Measurements from ENCODE around the gene VAV2.

The VAV2 gene

DNA sequence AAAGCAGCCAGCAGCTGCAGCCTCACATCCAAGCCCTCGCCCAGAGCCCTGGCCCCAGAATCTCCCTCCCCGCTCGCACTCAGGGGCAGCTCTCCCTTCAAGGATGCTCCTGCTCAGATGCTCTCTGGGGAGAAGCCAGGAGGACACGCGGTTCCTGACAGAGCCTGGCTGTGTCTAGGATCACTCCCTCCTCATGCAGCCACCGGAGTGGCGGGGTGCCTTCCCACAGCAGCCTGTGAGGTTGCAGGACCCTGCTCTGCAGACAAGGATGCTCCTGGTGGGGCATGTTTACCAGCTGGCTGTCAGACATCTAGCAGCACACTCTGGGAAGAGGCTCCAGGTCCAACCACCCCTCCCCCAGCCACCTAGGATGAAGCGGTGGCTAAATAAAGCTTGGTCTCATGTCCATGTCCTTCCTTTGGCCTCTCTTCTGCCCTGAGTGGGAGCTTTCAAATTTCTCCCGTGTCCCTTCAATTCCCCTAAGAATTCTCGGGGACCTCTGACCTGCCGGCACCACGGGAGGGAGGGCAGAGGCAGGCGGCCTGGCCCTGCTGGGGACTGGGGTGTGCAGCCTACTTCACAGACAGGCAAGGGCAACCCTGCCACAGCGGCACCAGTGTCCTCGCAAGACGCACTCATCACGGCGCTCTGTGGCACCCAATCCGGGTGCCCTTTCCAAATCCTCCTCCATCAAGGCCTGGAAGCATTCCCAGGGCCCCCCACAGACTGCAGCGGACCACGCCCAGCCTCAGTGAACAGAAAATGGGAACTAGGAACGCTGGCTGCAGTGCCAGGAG, 165.6 kb downstream of the VAV2 start:
- in situ Hi-C loops (cut with MboI; ENCODE audit: low sequenced_read_pairs) = no loop called here

DNA sequence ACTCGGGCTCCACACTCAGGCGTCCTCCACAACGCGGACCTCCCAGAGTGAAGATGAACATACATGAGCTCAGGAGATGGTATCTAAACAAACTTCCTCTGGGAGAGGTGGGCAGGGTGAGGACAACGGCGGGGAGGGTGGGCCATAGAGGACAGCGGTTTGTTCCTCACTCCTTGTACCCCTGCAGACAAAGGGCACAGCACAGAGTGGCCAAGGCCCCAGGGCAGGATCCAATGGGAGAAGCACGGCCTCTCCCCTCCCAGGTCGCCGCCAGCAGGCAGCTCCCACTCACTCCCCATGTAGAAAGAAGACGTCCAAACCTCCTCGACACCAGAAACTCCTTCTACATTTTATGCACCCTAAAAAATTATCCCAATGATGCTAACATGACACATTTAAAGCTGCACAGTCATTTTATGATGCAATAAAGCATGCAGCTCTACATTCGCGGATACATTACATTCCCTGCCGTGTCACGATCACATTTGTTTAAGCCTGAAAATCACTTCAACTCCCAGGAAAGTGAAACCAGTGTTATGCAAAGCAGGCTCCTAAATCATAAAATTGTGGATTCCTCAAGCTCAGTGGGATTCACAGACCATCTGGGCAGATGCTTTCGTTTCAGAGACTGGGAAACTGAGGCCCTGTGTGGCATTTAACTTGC, 166.4 kb downstream of the VAV2 start:
- in situ Hi-C loops (cut with MboI; ENCODE audit: low sequenced_read_pairs) = no loop called here

DNA sequence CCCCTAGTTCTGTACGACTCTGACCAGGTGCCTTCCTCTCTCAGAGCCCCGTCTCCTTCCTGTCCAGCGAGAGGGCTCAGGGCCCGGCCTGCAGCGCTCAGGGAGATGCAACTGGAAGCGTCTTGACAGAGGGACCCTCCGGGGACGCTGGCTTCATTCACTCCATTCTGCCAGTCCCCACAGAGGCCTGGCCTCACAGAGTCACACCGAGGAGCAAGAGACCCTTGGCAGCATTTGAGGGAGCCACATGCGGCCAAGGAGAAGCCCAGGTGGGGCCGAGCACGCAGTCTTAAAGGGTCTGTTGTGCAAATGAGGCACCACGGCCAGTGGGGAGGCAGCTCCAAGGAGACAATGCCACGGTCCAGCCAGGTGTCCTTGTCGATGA, 167.3 kb downstream of the VAV2 start:
- in situ Hi-C loops (cut with MboI; ENCODE audit: low sequenced_read_pairs) = no loop called here

DNA sequence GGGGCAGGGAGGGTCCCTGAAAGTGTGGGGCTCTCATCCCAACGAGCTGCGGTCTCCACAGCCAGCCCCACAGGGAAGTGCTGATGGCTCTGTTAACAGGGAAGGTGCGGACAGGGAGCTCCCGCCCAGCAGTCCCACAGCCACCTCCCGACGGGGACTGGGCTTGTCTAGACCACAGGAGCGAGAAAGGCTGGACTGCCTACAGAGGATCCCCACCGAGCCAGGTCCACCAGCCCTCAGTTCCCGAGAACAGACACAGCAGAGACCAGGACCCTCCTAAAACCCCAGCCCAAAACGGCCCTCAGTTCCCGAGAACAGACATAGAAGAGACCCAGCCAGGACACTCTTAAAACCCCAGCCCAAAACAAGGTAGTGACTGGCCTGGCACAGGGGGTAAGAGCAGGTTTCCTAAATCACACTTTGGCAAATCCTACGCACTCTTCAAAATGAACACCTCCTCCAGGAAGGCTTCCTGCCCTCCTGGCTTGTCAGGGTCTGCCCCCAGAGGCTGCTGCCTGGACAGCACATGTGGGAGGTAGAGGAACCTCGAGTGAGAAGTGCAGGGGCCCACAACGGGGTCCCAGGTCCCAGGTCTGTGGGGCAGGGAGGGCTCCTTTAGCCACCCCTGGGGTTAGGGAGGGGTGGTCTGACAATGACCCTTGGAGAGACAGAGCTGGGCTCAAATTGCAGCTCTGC, 167.9 kb downstream of the VAV2 start:
- in situ Hi-C loops (cut with MboI; ENCODE audit: low sequenced_read_pairs) = no loop called here

DNA sequence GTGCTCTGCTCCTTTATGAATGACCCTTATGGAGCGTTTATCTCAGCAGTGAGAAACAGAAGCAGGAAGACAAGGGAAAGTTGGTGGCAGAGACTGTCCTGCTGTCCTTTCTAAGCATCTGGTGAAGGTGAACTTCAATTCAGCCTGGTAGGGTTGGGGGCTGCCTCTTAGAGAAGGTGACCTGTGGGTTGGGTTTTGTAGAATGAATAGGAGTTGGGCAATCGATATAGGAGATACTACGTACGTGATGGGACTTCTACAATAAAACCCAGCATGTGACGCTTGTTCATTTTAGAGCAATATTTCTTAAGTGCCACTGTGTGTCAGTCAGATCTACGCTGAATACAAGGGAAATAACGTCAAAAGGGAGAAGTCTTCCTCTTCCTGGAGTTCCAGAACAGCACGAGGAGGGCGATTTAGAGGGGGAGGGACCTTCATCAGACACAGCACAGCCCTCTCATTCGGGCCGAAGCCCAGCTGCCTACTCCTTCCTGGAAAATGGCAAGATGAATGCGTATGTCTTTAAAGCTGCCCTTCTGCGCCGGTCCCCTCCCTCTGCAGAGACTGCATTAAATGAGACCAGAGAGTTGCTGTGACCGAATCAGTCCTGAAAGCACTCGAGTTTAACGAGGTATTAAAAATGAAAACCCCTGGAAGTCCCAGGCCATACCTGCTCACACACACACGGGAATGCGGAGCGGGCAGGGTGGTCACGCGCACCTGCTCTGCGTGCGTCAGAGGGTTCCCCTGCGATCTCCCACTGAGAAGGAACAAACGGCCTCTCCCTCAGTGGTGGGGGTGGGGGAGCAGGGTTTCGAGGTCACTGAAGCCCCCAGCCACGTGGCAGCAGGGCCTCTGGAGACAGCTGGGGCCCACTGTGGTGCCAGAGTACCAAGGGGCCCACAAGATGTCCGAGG, 168.7 kb downstream of the VAV2 start:
- in situ Hi-C loops (cut with MboI; ENCODE audit: low sequenced_read_pairs) = no loop called here

DNA sequence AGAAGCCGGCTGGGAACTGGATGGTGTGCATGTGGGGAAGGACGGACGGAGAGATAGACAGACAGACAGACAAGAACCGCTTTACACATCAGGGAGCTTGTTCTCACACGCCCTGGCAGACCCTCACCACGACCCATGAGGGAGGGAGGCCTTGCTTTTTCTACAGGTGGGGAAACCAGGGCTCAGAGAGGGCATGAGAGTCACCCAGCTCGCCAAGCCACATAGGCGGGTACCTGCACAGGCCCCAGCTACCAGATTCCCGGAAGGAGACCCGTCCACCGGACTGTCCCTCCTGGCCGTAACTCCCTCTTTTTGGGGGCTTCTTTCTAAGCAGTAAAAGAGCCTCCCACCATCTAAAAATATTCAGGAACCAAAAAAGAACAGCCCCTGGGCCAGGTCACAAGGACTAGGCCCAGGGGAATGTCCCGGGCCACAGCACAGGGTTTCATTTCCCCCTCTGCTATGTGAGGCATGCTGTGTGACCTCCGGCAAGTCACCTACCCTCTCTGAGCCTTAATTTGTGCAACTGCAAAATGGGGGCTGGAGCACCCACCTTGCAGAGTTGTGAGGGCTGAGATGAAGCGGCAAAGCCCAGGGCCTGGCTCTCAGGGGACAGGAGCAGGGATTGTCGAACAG, 169.6 kb downstream of the VAV2 start:
- in situ Hi-C loops (cut with MboI; ENCODE audit: low sequenced_read_pairs) = no loop called here

DNA sequence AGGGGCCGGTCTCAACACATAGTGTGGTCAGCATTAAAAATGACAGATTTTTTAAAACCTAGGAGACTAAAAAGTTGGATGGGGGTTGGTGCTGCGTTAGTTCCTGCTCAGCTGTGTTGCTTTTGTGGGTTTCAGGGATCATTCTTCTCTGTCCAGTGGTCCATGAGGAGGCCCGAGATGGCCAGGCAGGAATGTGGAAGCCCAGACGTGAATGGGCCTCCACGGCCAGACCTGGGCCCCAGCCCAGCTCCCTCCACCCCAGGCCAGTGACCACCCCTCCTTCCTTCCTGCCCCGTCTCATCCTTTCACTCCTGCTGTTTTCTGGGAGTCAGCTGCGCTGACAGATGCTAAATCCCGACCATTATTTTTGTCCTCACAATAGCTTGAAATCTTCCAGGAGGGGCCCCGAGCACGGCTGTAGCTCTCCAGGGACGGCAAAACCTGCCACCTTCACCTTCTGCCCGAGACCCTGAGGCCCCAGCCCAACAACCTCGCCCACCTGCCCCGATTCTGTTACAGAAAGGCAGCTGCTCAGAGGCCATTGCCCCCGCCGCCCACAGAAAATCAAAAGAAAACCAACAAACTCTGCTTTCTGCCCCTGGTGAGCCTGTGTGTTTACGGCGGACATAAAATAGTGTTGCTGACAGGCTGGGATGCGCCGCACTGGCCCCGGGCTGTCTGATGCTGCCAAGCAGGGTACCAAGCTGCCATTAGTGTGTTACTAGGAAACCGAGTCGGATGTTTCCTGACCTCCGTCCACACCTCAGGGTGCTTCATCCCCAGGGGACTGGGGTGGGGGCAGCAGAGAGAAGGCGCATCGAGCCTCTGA, 170.3 kb downstream of the VAV2 start:
- in situ Hi-C loops (cut with MboI; ENCODE audit: low sequenced_read_pairs) = no loop called here

DNA sequence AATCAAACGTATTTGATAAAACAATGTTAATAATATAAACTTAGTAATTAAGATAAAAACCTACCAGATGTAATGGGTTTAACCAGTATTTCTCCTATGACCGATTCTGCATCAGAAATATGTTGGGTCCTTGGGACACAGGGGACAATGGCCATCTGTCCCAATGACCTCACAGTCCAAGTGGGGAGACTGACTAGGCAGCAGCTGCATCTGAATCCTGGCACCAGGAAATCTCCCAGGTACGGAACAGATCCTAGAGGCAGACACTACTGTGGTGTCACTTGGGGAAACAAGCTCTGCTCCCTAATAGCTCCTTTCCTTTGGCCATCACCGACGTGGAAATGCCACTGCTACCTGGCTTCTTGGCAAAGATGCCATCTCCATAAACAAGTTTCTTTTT, 172.2 kb downstream of the VAV2 start:
- in situ Hi-C loops (cut with MboI; ENCODE audit: low sequenced_read_pairs) = no loop called here

DNA sequence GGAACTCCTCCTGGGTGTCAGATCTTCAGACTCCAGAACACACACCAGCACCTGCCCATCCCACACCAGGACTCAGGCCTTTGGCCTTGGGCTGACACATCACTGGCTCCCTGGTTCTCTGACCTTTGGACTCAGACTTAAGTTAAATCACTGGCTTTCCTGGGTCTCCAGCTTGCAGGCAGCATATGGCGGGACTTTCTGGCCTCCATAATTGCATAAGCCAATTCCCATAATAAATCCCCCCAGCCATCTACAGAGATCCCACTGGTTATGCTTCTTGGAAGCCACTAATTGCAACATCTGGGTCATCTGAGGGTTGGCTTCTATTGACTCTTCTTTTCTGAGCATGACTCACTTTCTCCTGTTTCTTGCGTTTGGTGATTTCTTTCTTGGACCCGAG, 173.7 kb downstream of the VAV2 start:
- in situ Hi-C loops (cut with MboI; ENCODE audit: low sequenced_read_pairs) = no loop called here

DNA sequence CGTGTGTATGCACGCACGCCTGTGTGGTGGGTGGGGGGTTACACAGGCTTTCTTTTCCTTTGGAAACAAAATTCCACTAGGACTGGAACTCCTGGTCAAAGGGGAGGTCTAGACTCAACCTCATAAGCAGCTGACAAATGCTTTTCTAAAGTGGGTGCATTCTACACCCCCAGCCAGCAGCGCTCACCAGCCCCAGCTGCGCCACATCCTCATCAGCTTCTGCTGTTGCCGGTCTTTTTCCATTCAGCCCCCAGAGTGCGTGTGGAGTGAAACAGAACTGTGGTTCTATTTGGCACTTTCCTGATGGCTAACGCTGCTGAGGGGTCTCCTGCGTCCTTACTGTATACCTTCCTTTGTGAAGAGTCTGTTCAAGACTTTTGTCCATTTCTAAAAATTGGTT, 176.3 kb downstream of the VAV2 start:
- in situ Hi-C loops (cut with MboI; ENCODE audit: low sequenced_read_pairs) = no loop called here

DNA sequence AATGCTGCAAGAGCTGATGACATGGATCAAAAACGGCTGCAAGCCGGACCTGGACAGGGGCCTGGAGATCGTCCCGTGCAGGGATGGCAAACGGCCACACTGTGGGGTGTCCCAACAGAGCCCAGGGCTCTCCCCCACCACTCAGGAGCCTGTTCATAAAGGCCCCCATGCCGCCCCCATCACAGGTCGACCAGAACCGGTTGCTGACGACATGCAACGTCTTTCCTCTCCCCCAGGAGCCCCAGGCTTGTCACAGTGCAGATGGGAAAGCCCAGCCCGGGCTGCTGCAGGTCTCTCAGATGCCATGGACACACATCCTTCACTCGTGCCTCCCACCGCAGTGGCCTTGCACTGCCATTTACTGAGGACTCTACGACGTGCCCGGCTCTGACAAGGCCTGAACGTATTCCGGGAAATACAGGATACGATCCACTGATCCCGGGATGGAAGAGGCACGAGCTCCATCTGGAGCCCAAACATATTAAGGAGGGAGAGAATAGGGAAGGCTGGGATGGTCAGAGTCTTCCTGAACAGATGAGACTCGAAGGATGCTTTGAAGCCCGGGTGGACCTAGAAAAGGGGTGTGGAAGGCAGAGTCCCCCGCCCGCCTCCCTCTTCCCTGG, 177.4 kb downstream of the VAV2 start:
- in situ Hi-C loops (cut with MboI; ENCODE audit: low sequenced_read_pairs) = no loop called here

DNA sequence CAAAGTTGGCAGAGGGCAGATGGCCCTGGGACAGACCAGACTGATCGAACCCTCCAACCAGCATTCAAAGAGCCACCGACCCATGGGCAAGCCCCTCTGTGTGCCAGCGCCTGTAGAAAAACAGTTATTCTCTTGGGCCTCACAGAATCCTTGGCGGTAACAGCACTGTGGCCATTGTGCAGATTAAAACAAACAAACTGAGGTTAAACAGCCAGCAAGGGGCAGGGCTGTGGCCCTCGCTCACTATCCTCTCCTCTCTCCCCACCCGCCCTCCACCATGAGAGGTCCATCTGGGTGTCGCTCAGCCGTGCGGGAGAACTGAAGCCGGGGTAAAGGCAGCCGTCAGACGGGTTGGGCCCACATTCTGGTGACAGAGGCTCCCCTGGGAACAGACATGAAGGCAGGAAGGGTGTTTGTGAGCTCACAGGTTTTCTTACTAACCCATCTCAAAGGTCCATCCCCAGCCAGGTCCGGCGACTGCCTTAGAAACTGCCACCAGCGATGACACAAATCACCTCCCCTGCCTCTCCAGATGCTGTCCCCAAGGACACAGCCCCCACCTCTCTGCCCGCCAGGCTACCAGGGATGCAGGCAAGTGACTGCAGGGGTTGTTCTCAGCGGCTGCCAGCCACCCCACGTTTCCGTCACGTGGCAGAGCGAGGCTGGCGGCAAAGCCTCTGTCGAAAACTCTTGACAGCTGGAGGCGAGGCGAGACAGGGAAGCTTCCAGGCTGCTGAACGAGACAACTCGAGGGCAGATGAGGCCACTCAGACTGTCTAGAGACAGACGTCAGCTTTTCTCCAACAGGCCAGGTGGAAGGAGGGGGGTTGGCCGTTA, 178.2 kb downstream of the VAV2 start:
- in situ Hi-C loops (cut with MboI; ENCODE audit: low sequenced_read_pairs) = no loop called here

DNA sequence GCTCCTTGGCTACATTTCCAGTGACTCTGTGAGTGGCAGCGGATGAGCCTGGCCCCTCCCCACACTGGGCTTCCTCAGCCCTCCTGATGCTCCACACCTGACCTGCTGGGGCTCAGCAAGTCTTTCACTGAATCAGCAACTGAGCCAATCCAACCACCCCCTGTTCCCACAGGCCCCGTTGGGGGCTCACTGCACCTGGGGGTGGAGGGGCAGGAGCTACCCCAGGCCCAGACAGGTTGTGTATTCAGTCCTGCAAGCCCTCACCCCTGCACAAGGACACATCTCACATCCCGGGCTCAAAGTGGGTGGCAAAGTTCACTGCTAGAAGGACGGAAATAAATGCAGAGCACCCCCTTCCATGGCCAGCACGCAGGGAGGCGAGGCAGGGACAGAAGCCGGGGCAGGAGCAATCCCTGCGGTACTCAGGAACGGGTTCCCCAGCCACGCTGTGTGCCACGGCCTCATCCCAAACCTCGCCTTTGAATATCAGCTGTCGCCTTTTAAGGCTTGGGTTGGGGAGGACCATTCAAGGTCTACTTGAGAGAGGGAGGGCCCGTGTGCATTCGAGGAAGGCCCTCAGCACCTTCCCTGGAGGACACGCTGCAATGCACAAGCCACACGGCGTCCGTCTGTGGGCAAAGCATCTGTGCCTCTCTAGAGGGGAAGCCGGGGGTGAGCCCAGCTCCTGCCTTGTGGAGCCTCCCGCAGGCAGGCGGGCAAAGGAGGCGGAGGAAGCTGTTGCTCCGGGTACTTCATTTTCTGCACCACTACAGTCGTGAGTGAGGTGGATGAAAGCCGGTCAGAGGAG, 179.0 kb downstream of the VAV2 start:
- in situ Hi-C loops (cut with MboI; ENCODE audit: low sequenced_read_pairs) = no loop called here

DNA sequence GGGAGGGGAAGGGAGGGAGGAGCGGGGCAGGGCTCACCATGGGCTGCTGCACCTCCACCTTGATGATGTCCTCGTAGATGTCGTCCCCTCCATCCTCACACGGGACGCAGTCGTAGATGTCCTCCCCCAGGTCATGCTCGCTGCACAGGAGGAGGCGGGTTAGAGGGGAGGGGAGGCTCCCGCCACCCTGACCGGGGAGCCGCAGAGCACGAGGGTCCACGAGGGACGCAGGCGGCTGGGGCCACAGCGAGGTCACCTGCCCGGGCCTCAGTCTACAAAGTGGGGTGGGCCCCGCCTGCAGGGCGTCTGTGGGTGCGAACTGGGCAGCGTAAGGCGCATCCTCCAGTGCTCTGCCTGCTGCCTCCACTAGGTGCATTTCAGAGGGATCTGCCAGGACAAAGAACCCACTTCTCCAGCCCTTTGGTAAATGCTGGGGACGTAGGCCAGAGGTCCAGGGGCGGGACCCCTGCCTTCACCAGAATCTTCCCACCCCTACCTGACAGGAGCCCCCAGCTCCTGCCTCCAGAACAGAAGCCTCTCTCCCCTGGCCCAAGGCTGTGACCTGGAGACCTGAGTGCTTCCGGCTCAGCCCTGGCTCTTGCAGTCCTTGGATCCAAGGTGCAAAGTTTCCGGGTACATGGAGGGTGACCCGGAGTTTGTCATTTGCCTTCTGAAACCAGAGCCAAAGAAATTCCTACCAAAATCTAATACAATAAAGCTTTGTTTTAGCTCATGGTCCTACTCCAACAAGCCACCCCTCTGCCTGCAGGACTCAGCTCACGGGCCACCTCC, 179.9 kb downstream of the VAV2 start:
- in situ Hi-C loops (cut with MboI; ENCODE audit: low sequenced_read_pairs) = no loop called here

DNA sequence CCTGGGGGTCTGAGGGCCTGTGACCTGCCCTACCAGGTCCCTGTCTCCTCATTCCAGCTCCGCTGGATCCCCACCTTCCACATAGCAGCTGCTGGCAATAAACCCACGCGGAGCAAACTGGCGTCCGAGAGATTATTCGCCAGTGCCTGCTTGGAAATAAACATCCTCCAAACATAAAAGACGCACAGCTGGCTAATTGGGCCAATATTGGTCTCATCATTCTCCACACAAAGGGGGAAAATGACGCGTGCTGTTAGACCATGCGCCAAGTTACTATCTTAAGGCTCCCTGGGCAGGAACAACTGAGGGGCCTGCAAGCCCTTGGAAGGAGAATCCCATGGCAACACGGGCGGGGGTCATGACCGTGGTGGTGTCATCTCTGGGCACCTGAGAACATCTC, 180.7 kb downstream of the VAV2 start:
- in situ Hi-C loops (cut with MboI; ENCODE audit: low sequenced_read_pairs) = no loop called here

DNA sequence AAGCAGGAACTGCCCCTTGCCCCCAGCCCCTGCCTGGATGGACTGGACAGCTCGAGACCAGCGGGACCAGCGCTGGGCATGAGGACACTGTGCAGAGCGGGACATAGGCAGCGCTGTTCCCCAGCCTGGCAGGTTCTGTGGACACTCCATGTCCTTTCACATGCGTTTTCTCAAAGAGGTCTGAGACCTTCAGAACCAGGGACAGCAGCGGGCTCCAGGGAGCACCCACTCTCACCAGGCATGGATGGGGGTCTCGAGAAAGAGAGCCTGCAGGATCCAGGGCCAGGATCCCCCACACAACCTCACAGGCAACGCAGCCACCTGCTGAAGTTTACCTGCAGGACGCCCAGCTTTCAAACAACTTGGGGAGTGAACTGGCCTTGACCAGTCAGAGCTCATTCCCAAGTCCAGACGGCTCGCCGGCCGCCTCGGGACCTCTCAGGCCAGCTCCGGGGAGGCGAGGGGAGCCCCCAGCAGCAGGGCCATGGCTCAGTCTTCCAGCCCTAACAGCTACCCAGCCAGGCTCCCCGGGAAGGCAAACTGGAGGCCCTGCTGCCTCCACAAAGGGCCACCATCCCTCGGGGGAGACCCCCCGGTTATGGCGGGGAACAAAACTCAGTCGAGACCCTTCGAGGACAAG, 181.4 kb downstream of the VAV2 start:
- in situ Hi-C loops (cut with MboI; ENCODE audit: low sequenced_read_pairs) = no loop called here

Data from HL-60/S4 treated with phorbol 12-myristate 13-acetate at 8.2 ng/mL for 4 days and 3 days (cell line).